ENCODE results near the gene EPC2.

Gene EPC2

GRCh38 chr2:148826791-148827190 is 182.2 kb downstream of the EPC2 start (continued):
- no peak for TF ChIP-seq ZNF366 (tag by site-specific recombination; conservative IDR thresholded peaks at IDR 0.05)
- no peak for TF ChIP-seq KLF1 (tag by site-specific recombination; IDR thresholded peaks at IDR 0.05)
- TF ChIP-seq, protein P1, sequence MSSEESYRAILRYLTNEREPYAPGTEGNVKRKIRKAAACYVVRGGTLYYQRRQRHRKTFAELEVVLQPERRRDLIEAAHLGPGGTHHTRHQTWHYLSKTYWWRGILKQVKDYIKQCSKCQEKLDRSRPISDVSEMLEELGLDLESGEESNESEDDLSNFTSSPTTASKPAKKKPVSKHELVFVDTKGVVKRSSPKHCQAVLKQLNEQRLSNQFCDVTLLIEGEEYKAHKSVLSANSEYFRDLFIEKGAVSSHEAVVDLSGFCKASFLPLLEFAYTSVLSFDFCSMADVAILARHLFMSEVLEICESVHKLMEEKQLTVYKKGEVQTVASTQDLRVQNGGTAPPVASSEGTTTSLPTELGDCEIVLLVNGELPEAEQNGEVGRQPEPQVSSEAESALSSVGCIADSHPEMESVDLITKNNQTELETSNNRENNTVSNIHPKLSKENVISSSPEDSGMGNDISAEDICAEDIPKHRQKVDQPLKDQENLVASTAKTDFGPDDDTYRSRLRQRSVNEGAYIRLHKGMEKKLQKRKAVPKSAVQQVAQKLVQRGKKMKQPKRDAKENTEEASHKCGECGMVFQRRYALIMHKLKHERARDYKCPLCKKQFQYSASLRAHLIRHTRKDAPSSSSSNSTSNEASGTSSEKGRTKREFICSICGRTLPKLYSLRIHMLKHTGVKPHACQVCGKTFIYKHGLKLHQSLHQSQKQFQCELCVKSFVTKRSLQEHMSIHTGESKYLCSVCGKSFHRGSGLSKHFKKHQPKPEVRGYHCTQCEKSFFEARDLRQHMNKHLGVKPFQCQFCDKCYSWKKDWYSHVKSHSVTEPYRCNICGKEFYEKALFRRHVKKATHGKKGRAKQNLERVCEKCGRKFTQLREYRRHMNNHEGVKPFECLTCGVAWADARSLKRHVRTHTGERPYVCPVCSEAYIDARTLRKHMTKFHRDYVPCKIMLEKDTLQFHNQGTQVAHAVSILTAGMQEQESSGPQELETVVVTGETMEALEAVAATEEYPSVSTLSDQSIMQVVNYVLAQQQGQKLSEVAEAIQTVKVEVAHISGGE (tag by site-specific recombination; conservative IDR thresholded peaks at IDR 0.05; ENCODE audit: low read depth) = no peak
- no peak for TF ChIP-seq SCRT2 (tag by site-specific recombination; IDR thresholded peaks at IDR 0.05)
- TF ChIP-seq ZNF561 (tag by site-specific recombination; IDR thresholded peaks at IDR 0.05; ENCODE audit: borderline replicate concordance) = no peak
- TF ChIP-seq ZFP41 (tag by site-specific recombination; IDR thresholded peaks at IDR 0.05; ENCODE audit: borderline replicate concordance) = no peak
- no peak for TF ChIP-seq ZNF585B (tag by site-specific recombination; IDR thresholded peaks at IDR 0.05)
- TF ChIP-seq ZNF18 (tag by site-specific recombination; IDR thresholded peaks at IDR 0.05) = no peak
- TF ChIP-seq ZNF132 (tag by site-specific recombination; IDR thresholded peaks at IDR 0.05; ENCODE audit: borderline replicate concordance) = no peak
- TF ChIP-seq ZSCAN30 (tag by site-specific recombination; IDR thresholded peaks at IDR 0.05) = no peak
- no peak for TF ChIP-seq ZNF571 (tag by site-specific recombination; IDR thresholded peaks at IDR 0.05)
- no peak for TF ChIP-seq ZBTB49 (tag by site-specific recombination; IDR thresholded peaks at IDR 0.05; ENCODE audit: low read depth)

GRCh38 chr2:148828941-148829340 is 184.4 kb downstream of the EPC2 start:
- H3K4me1 ChIP-seq (ENCODE audit: control insufficient read depth, insufficient read depth, low read length) = no peaks in the 10 kb centered on the region
- ChIA-PET POLR2A (interaction anchor here (0.6 kb wide), 1 partner anchor 720 kb away, joined by 3 read pairs; no protein-coding TSS in a partner anchor), CTCF (interaction anchor here (0.6 to 1.2 kb wide), 2 partner anchors 34 to 137 kb away, joined by 3 to 6 read pairs; no protein-coding TSS in a partner anchor)
- H3K27ac ChIP-seq (ENCODE audit: extremely low read depth, low read depth, low read length) = no peak overlapping the region
- H3K36me3 ChIP-seq (ENCODE audit: control insufficient read depth in 2 of 2, insufficient read depth in 1 of 2, low read length in 2 of 2) = no peaks in the 10 kb centered on the region
- no peaks in the 10 kb centered on the region for H3K9me3 ChIP-seq (ENCODE audit: control insufficient read depth, insufficient read depth, low read depth, low read length)
- TF ChIP-seq ZSCAN30 (tag by site-specific recombination; IDR thresholded peaks at IDR 0.05) (no peak), ZSCAN23 (tag by site-specific recombination; IDR thresholded peaks at IDR 0.05) (no peak)
- no peak overlapping the region for H3K4me3 ChIP-seq (ENCODE audit: low read depth, low read length)

- Histone ChIP-seq H3K4me3 (ENCODE audit: low read depth, low read length) (no peak overlapping the region), H3K9me3 (ENCODE audit: control insufficient read depth, insufficient read depth, low read depth, low read length) (no peaks in the 10 kb centered on the region), H3K4me1 (ENCODE audit: control insufficient read depth, insufficient read depth, low read length) (no peaks in the 10 kb centered on the region), H3K36me3 (ENCODE audit: control insufficient read depth in 2 of 2, insufficient read depth in 1 of 2, low read length in 2 of 2) (no peaks in the 10 kb centered on the region), H3K27ac (ENCODE audit: extremely low read depth, low read depth, low read length) (no peak overlapping the region)
- ChIA-PET CTCF (interaction anchor here (1.2 kb wide), 1 partner anchor 136 kb away, joined by 3 read pairs; no protein-coding TSS in a partner anchor), POLR2A (interaction anchor here (0.6 kb wide), 1 partner anchor 721 kb away, joined by 3 read pairs; no protein-coding TSS in a partner anchor)
- TF ChIP-seq ZNF366 (tag by site-specific recombination; conservative IDR thresholded peaks at IDR 0.05) = no peak
- TF ChIP-seq REPIN1 (tag by site-specific recombination; IDR thresholded peaks at IDR 0.05; ENCODE audit: low read depth) = no peak
- TF ChIP-seq PRDM10 (tag by site-specific recombination; IDR thresholded peaks at IDR 0.05) = no peak
- no peak for TF ChIP-seq KLF16 (tag by site-specific recombination; IDR thresholded peaks at IDR 0.05)
- no peak for TF ChIP-seq SP2 (tag by site-specific recombination; IDR thresholded peaks at IDR 0.05)
- no peak for TF ChIP-seq ZNF610 (tag by site-specific recombination; IDR thresholded peaks at IDR 0.05; ENCODE audit: borderline replicate concordance)
- TF ChIP-seq ZBTB49 (tag by site-specific recombination; IDR thresholded peaks at IDR 0.05; ENCODE audit: low read depth) = no peak
These were observed 185.1 kb downstream of the EPC2 start for GRCh38 chr2:148829618-148830017.

All from HEK293 (cell line).